ENCODE data around the gene NAPB. TPM values are rescaled to one million over a fixed set of nuclear protein-coding genes. Genes with fewer than 3 reads are reported as not detected.

The NAPB gene
- total RNA-seq, 1 donor from 2014 or later, result 74.1 TPM

- no peak overlapping the region for H3K27ac Mint-ChIP-seq (ENCODE audit: unreplicated experiment)
- H3K27me3 Mint-ChIP-seq (ENCODE audit: unreplicated experiment), result peaks cover 4% of the 10 kb centered on the region
- H3K4me3 Mint-ChIP-seq (ENCODE audit: unreplicated experiment), result no peak overlapping the region
- H3K9me3 Mint-ChIP-seq (ENCODE audit: unreplicated experiment), result peaks cover 12% of the 10 kb centered on the region
- peaks cover 21% of the 10 kb centered on the region for H3K36me3 Mint-ChIP-seq (ENCODE audit: unreplicated experiment)
- peaks cover 26% of the 10 kb centered on the region for H3K4me1 Mint-ChIP-seq (ENCODE audit: low read depth, unreplicated experiment)
- TF ChIP-seq, protein P1, sequence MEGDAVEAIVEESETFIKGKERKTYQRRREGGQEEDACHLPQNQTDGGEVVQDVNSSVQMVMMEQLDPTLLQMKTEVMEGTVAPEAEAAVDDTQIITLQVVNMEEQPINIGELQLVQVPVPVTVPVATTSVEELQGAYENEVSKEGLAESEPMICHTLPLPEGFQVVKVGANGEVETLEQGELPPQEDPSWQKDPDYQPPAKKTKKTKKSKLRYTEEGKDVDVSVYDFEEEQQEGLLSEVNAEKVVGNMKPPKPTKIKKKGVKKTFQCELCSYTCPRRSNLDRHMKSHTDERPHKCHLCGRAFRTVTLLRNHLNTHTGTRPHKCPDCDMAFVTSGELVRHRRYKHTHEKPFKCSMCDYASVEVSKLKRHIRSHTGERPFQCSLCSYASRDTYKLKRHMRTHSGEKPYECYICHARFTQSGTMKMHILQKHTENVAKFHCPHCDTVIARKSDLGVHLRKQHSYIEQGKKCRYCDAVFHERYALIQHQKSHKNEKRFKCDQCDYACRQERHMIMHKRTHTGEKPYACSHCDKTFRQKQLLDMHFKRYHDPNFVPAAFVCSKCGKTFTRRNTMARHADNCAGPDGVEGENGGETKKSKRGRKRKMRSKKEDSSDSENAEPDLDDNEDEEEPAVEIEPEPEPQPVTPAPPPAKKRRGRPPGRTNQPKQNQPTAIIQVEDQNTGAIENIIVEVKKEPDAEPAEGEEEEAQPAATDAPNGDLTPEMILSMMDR (IDR thresholded peaks at IDR 0.05; ENCODE audit: partially characterized antibody, unreplicated experiment), result no peak
- DNase-seq, result no peak
Measured at GRCh38 chr20:23367770-23368169, 53.5 kb downstream of the NAPB start.

- Mint-ChIP-seq H3K4me1 (ENCODE audit: low read depth, unreplicated experiment) (peaks cover 26% of the 10 kb centered on the region), H3K9me3 (ENCODE audit: unreplicated experiment) (peaks cover 12% of the 10 kb centered on the region), H3K36me3 (ENCODE audit: unreplicated experiment) (peaks cover 21% of the 10 kb centered on the region), H3K27ac (ENCODE audit: unreplicated experiment) (no peak overlapping the region), H3K27me3 (ENCODE audit: unreplicated experiment) (peaks cover 4% of the 10 kb centered on the region), H3K4me3 (ENCODE audit: unreplicated experiment) (peak overlapping the region; percentile 59)
- no peak for DNase-seq
- TF ChIP-seq, protein P1 (IDR thresholded peaks at IDR 0.05; ENCODE audit: partially characterized antibody, unreplicated experiment), result no peak
Measured at GRCh38 chr20:23366384-23366783, 54.9 kb downstream of the NAPB start.

DNA sequence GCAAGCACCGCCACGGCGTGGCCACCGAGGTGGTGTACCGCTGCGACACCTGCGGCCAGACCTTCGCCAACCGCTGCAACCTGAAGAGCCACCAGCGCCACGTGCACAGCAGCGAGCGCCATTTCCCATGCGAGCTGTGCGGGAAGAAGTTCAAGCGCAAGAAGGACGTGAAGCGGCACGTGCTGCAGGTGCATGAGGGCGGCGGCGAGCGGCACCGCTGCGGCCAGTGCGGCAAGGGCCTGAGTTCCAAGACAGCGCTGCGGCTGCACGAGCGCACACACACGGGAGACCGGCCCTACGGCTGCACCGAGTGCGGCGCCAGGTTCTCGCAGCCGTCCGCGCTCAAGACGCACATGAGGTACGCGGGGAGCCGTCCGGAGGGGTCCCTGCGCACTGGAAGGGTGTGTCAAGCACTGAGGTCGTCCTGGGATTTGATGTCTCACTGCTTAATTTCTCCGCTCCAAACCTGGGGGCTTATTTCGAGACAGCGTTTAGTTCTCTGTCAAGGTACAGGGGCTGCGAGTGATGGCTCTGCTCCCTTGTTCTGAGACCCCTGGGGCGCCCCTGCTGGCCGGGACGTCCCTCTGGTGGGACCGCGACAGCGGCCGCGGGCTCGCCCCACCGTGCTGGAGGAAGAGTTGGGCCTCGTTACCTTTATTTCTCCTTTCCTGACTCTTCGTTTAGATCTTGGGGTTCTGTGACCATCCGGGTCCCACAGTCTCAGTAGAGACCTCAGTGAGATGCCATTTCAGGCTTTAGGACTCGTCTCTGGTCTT, 55.7 kb downstream of the NAPB start:
- Mint-ChIP-seq H3K4me1 (ENCODE audit: low read depth, unreplicated experiment) (peaks cover 26% of the 10 kb centered on the region), H3K36me3 (ENCODE audit: unreplicated experiment) (peaks cover 17% of the 10 kb centered on the region), H3K27me3 (ENCODE audit: unreplicated experiment) (peaks cover 5% of the 10 kb centered on the region), H3K9me3 (ENCODE audit: unreplicated experiment) (peaks cover 17% of the 10 kb centered on the region), H3K27ac (ENCODE audit: unreplicated experiment) (peak overlapping the region; percentile 82), H3K4me3 (ENCODE audit: unreplicated experiment) (peak overlapping the region; percentile 54)
- TF ChIP-seq, protein P1 (IDR thresholded peaks at IDR 0.05; ENCODE audit: partially characterized antibody, unreplicated experiment), result no peak
- DNase-seq, result no peak

- H3K36me3 Mint-ChIP-seq (ENCODE audit: unreplicated experiment), result peaks cover 16% of the 10 kb centered on the region
- peak overlapping the region; percentile 96 for H3K27ac Mint-ChIP-seq (ENCODE audit: unreplicated experiment)
- TF ChIP-seq, protein P1 (IDR thresholded peaks at IDR 0.05; ENCODE audit: partially characterized antibody, unreplicated experiment), result no peak
- peaks cover 5% of the 10 kb centered on the region for H3K27me3 Mint-ChIP-seq (ENCODE audit: unreplicated experiment)
- DNase-seq, result no peak
- H3K4me3 Mint-ChIP-seq (ENCODE audit: unreplicated experiment), result peak overlapping the region; percentile 93
- peaks cover 31% of the 10 kb centered on the region for H3K4me1 Mint-ChIP-seq (ENCODE audit: low read depth, unreplicated experiment)
- H3K9me3 Mint-ChIP-seq (ENCODE audit: unreplicated experiment), result peaks cover 17% of the 10 kb centered on the region
Measured at GRCh38 chr20:23363257-23363649, 58.0 kb downstream of the NAPB start.

All from glutamatergic neuron (in vitro differentiated cells).